GM08714 (cell line): Measurements from ENCODE around the gene GNB1L.

ENCODE experiments used
- H3K4me3 ChIP-seq: fragments of 200-500 bp; sonication (Bioruptor generic); 2 replicates; pipeline ENCODE4 v1.5.1; 2014; ENCODE audit warnings: mild to moderate bottlenecking, low read length, inconsistent platforms
- ZNF274 ChIP-seq: IDR thresholded peaks from 2 replicates; pipeline ENCODE4 v1.6.1; 2012; ENCODE audit warnings: mild to moderate bottlenecking, low read depth, low read length

Gene GNB1L

GRCh38 chr22:19893363-19893762 is 38.7 kb upstream of the GNB1L start:
- no peak for TF ChIP-seq ZNF274
- H3K4me3 ChIP-seq: no peak overlapping the region

- no peak overlapping the region for H3K4me3 ChIP-seq
- TF ChIP-seq ZNF274: no peak
Measured at GRCh38 chr22:19892925-19893324, 38.3 kb upstream of the GNB1L start.

- no peak for TF ChIP-seq ZNF274
- no peak overlapping the region for H3K4me3 ChIP-seq
Measured at GRCh38 chr22:19892257-19892879, 37.7 kb upstream of the GNB1L start.

GRCh38 chr22:19891317-19892256 is 36.9 kb upstream of the GNB1L start:
- H3K4me3 ChIP-seq: no peak overlapping the region; the same call in 1 of the 2 replicates
- TF ChIP-seq ZNF274: no peak

- H3K4me3 ChIP-seq: no peak overlapping the region
- no peak for TF ChIP-seq ZNF274
Measured at GRCh38 chr22:19890502-19891316, 36.0 kb upstream of the GNB1L start.

GRCh38 chr22:19889951-19890350 is 35.3 kb upstream of the GNB1L start:
- H3K4me3 ChIP-seq: no peak overlapping the region

GRCh38 chr22:19888131-19888746 is 33.6 kb upstream of the GNB1L start:
- no peak for TF ChIP-seq ZNF274
- no peak overlapping the region for H3K4me3 ChIP-seq

More at GRCh38 chr22:19889951-19890350, 35.3 kb upstream of the GNB1L start:
- TF ChIP-seq ZNF274: no peak

- no peak for TF ChIP-seq ZNF274
- no peak overlapping the region for H3K4me3 ChIP-seq
Measured at GRCh38 chr22:19887256-19887985, 32.7 kb upstream of the GNB1L start.

GRCh38 chr22:19886605-19887255 is 32.1 kb upstream of the GNB1L start:
- no peak overlapping the region for H3K4me3 ChIP-seq
- no peak for TF ChIP-seq ZNF274

- no peak for TF ChIP-seq ZNF274
- no peak overlapping the region for H3K4me3 ChIP-seq
Measured at GRCh38 chr22:19885841-19886592, 31.3 kb upstream of the GNB1L start.

- no peak for TF ChIP-seq ZNF274
- H3K4me3 ChIP-seq: no peak overlapping the region
Measured at GRCh38 chr22:19884954-19885751, 30.5 kb upstream of the GNB1L start.
